H9 (cell line): ENCODE measurements around the gene WSB1. TPM values are rescaled to one million over a fixed set of nuclear protein-coding genes. Genes with fewer than 3 reads are reported as not detected.

Experiments used
- DNase-seq: peaks from one replicate; pipeline ENCODE4 v3.0.0-alpha.2; 2017
- H2AFZ ChIP-seq: one replicate; pipeline ENCODE4 v1.6.1; 2013; ENCODE audit warnings: mild to moderate bottlenecking, low read length, control low read depth, moderate library complexity
- H2AK5ac ChIP-seq: 2 replicates; pipeline ENCODE4 v1.6.1; 2013; ENCODE audit warnings: low read length, control low read depth, mixed read lengths; ENCODE audit not compliant: insufficient read length
- H2BK120ac ChIP-seq: one replicate; pipeline ENCODE4 v1.6.1; 2013; ENCODE audit warnings: low read depth, mild to moderate bottlenecking, low read length, control low read depth, inconsistent platforms; ENCODE audit not compliant: poor library complexity, severe bottlenecking
- H2BK12ac ChIP-seq: 2 replicates; pipeline ENCODE4 v1.6.1; 2013; ENCODE audit warnings: low read length, control low read depth, mixed read lengths, low read depth; ENCODE audit not compliant: insufficient read length
- H2BK15ac ChIP-seq: 2 replicates; pipeline ENCODE4 v1.6.1; 2013; ENCODE audit warnings: low read depth, low read length, control low read depth
- H2BK20ac ChIP-seq: one replicate; pipeline ENCODE4 v1.6.1; 2013; ENCODE audit warnings: low read depth, mild to moderate bottlenecking, low read length, control low read depth, inconsistent platforms; ENCODE audit not compliant: poor library complexity, severe bottlenecking
- H2BK5ac ChIP-seq: 2 replicates; pipeline ENCODE4 v1.6.1; 2013; ENCODE audit warnings: low read length, control low read depth, mixed read lengths; ENCODE audit not compliant: insufficient read length
- H3K14ac ChIP-seq: 2 replicates; pipeline ENCODE4 v1.6.1; 2013; ENCODE audit warnings: low read length, control low read depth; ENCODE audit not compliant: insufficient read depth
- H3K18ac ChIP-seq: 2 replicates; pipeline ENCODE4 v1.6.1; 2013; ENCODE audit warnings: low read depth, mild to moderate bottlenecking, mixed read lengths, low read length, control low read depth; ENCODE audit not compliant: insufficient read length
- H3K23ac ChIP-seq: 2 replicates; pipeline ENCODE4 v1.6.1; 2013; ENCODE audit warnings: low read length, control low read depth, mixed read lengths, low read depth; ENCODE audit not compliant: insufficient read length
- H3K23me2 ChIP-seq: 2 replicates; pipeline ENCODE4 v1.6.1; 2013; ENCODE audit warnings: low read depth, mild to moderate bottlenecking, mixed read lengths, low read length, control low read depth; ENCODE audit not compliant: insufficient read length, poor library complexity, severe bottlenecking
- H3K27ac ChIP-seq: 2 replicates; pipeline ENCODE4 v1.5.1; 2013; ENCODE audit warnings: low read length, control low read depth, mixed read lengths, low read depth; ENCODE audit not compliant: insufficient read length
- H3K27me3 ChIP-seq: 2 replicates; pipeline ENCODE4 v1.6.1; 2013; ENCODE audit warnings: low read length, control low read depth, inconsistent platforms; ENCODE audit not compliant: insufficient read depth
- H3K4ac ChIP-seq: 2 replicates; pipeline ENCODE4 v1.6.1; 2013; ENCODE audit warnings: low read depth, mild to moderate bottlenecking, control low read depth, inconsistent platforms, low read length, moderate library complexity
- H3K4me1 ChIP-seq: 2 replicates; pipeline ENCODE4 v1.6.1; 2013; ENCODE audit warnings: low read length, control low read depth, inconsistent platforms; ENCODE audit not compliant: insufficient read depth
- H3K4me2 ChIP-seq: 2 replicates; pipeline ENCODE4 v1.6.1; 2013; ENCODE audit warnings: low read length, control low read depth, mixed read lengths; ENCODE audit not compliant: insufficient read length, insufficient read depth
- H3K56ac ChIP-seq: 2 replicates; pipeline ENCODE4 v1.6.1; 2013; ENCODE audit warnings: low read depth, mild to moderate bottlenecking, mixed read lengths, low read length, control low read depth; ENCODE audit not compliant: insufficient read length
- H3K79me1 ChIP-seq: 2 replicates; pipeline ENCODE4 v1.6.1; 2013; ENCODE audit warnings: low read depth, mild to moderate bottlenecking, moderate library complexity, low read length, control low read depth, inconsistent platforms; ENCODE audit not compliant: insufficient read depth, poor library complexity, severe bottlenecking
- H3K79me2 ChIP-seq: 2 replicates; pipeline ENCODE4 v1.6.1; 2013; ENCODE audit warnings: low read length, control low read depth, inconsistent platforms; ENCODE audit not compliant: insufficient read depth
- H3K9ac ChIP-seq: 2 replicates; pipeline ENCODE4 v1.6.1; 2013; ENCODE audit warnings: low read length, control low read depth, mixed read lengths; ENCODE audit not compliant: insufficient read length; ENCODE audit errors: extremely low read depth
- H3K9me3 ChIP-seq: one replicate; pipeline ENCODE4 v1.6.1; 2013; ENCODE audit warnings: low read depth, low read length, inconsistent platforms; ENCODE audit not compliant: control insufficient read depth
- H3T11ph ChIP-seq: one replicate; pipeline ENCODE4 v1.6.1; 2013; ENCODE audit warnings: mild to moderate bottlenecking, low read length, control low read depth, inconsistent platforms
- H4K20me1 ChIP-seq: one replicate; pipeline ENCODE4 v1.6.1; 2013; ENCODE audit not compliant: control insufficient read depth, insufficient read length, insufficient read depth
- H4K5ac ChIP-seq: 2 replicates; pipeline ENCODE4 v1.6.1; 2013; ENCODE audit warnings: low read depth, mild to moderate bottlenecking, mixed read lengths, low read length, control low read depth; ENCODE audit not compliant: insufficient read length
- H4K8ac ChIP-seq: replicated peaks from 2 replicates; pipeline ENCODE4 v1.6.1; 2013; ENCODE audit warnings: low read length, control low read depth, mixed read lengths, low read depth; ENCODE audit not compliant: insufficient read length
- H4K91ac ChIP-seq: 2 replicates; pipeline ENCODE4 v1.6.1; 2013; ENCODE audit warnings: low read depth, mild to moderate bottlenecking, moderate library complexity, mixed read lengths, low read length, control low read depth; ENCODE audit not compliant: insufficient read length
- H3K27ac Mint-ChIP-seq, 3 experiments: 2 replicates in 2 of 3; 3 replicates in 1 of 3; pipeline ENCODE4 v1.8.0; 2020 to 2021; ENCODE audit warnings: mixed read lengths in 3 of 3, mild to moderate bottlenecking in 1 of 3, moderate library complexity in 1 of 3
- H3K27me3 Mint-ChIP-seq: 2 replicates; pipeline ENCODE4 v1.8.0; 2021; ENCODE audit warnings: low read depth, mild to moderate bottlenecking, moderate library complexity, mixed read lengths
- H3K36me3 Mint-ChIP-seq, 3 experiments: 2 replicates in 2 of 3; 3 replicates in 1 of 3; pipeline ENCODE4 v1.8.0; 2020 to 2021; ENCODE audit warnings: low read depth in 3 of 3, mixed read lengths in 3 of 3; ENCODE audit not compliant: insufficient read depth in 1 of 3
- H3K4me1 Mint-ChIP-seq, 2 experiments: 2 replicates each; pipeline ENCODE4 v1.8.0; 2020; ENCODE audit warnings: mixed read lengths in 2 of 2
- H3K4me3 Mint-ChIP-seq, 2 experiments: 2 replicates in 1 of 2; 3 replicates in 1 of 2; pipeline ENCODE4 v1.8.0; 2020 to 2021; ENCODE audit warnings: mild to moderate bottlenecking in 2 of 2, mixed read lengths in 2 of 2, moderate library complexity in 1 of 2
- H3K9me3 Mint-ChIP-seq, 2 experiments: 2 replicates in 1 of 2; 3 replicates in 1 of 2; pipeline ENCODE4 v1.8.0; 2020; ENCODE audit warnings: mild to moderate bottlenecking in 2 of 2, mixed read lengths in 2 of 2, moderate library complexity in 1 of 2
- CTCF ChIP-seq: fragments of 200-600 bp; sonication (generic); conservative IDR thresholded peaks from 3 replicates; pipeline ENCODE4 v1.8.0; 2021; ENCODE audit warnings: antibody characterized with exemption, mild to moderate bottlenecking
- WGBS: extraction: QIAGEN DNeasy Blood & Tissue Kit; methylation state at CpG from one replicate; pipeline ENCODE4 v1.1.7; 2013; ENCODE audit warnings: missing lambda C conversion rate, low lambda C conversion rate, mixed read lengths; ENCODE audit not compliant: insufficient read length; ENCODE audit errors: extremely low coverage; 5-methylcytosine and 5-hydroxymethylcytosine counted together
- total RNA-seq: library from RNA; stranded (reverse); gene quantifications from 2 replicates; pipeline ENCODE4 v1.2.1, GENCODE V29; 2021

The WSB1 gene
- total RNA-seq, 1 experiment from 2014 or later, result 187 TPM

- H2BK20ac ChIP-seq, result no peak overlapping the region
- no peak overlapping the region for H3K4ac ChIP-seq
- peaks cover 4% of the 10 kb centered on the region; the same call in 1 of the 2 replicates for H3K4me1 ChIP-seq
- H2BK5ac ChIP-seq, result no peak overlapping the region
- H3K9me3 ChIP-seq, result no peaks in the 10 kb centered on the region
- H3K27me3 ChIP-seq, result no peaks in the 10 kb centered on the region
- no peak overlapping the region for H4K8ac ChIP-seq
- H2AK5ac ChIP-seq, result no peak overlapping the region
- Mint-ChIP-seq H3K4me1 (peaks cover 6 to 12% of the 10 kb centered on the region in 2 experiments), H3K36me3 (no peaks in the 10 kb centered on the region), H3K4me3 (no peak overlapping the region), H3K9me3 (no peaks in the 10 kb centered on the region), H3K27me3 (no peaks in the 10 kb centered on the region; the same call in 1 of the 2 replicates), H3K27ac (no peak overlapping the region; a peak in 2 of 7 replicates)
- H3K9ac ChIP-seq, result no peak overlapping the region
- H3K18ac ChIP-seq, result no peak overlapping the region
- H3K23ac ChIP-seq, result no peak overlapping the region
- H4K91ac ChIP-seq, result no peak overlapping the region
- no peak overlapping the region for H3K56ac ChIP-seq
- no peak overlapping the region for H3T11ph ChIP-seq
- no CpG with 5 or more reads among the region's 7 CpGs for WGBS
- TF ChIP-seq CTCF, result no peak
- no peaks in the 10 kb centered on the region for H3K79me1 ChIP-seq
- no peak overlapping the region for H3K4me2 ChIP-seq
- no peak overlapping the region for H2AFZ ChIP-seq
- no peak overlapping the region for H2BK12ac ChIP-seq
- H4K20me1 ChIP-seq, result no peaks in the 10 kb centered on the region
- H2BK15ac ChIP-seq, result no peak overlapping the region
- H3K27ac ChIP-seq, result no peak overlapping the region
- no peaks in the 10 kb centered on the region for H3K79me2 ChIP-seq
- H4K5ac ChIP-seq, result no peak overlapping the region
- no peaks in the 10 kb centered on the region for H3K23me2 ChIP-seq
- no peak overlapping the region for H2BK120ac ChIP-seq
- no peak for DNase-seq
- no peak overlapping the region for H3K14ac ChIP-seq
Measured at GRCh38 chr17:27269974-27270373, 23.9 kb upstream of the WSB1 start.
